Suppressor macrophage (primary cell): ENCODE results near the gene EPN2.

Experiments
- DNase-seq, 4 experiments: peaks; one replicate each; pipeline ENCODE4 v3.0.0-alpha.2; 2020 to 2022

Gene EPN2

DNA sequence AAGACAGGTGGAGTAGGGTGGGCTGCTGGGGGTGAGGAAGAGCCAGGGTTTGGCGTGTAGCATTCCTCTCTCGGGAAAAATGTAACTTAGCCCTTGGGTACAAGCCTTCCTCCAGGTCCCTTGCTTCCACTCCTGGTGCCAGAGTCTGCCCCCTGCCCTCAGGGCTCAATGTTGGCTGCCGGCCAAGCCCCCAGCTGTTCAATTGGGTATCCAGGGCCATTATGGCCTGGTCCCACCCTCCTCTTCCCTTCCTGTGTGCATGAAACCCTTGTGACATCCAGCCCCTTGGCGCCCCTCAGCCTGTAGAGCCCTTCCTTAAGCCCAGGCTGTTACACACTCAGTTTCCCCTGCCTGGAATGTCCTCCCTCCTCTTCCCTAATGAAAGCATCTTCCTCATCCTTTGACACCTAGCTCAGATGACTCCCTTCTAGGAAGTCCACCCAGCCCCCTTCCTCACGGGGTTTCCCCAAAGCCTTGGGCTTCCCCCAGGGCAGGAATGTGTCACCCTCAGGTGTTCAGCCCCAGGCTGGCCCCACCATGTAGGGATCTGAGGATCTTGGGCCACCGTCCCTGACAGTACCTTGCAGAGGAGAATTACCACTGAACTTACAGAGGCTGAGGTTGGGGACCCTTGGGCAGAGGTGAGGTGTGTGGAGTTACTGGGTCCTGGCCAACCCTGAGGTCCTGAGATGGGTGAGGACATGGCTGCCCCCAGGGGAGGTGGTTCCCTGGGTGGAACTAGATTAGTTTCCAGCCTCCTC lies 95.4 kb downstream of the EPN2 start:
- DNase-seq = no peak

GRCh38 chr17:19333132-19333440 lies 95.9 kb downstream of the EPN2 start:
- DNase-seq = no peak

- DNase-seq = no peak
These were observed 96.6 kb downstream of the EPN2 start for GRCh38 chr17:19333736-19334290.

- DNase-seq = no peak
These were observed 97.2 kb downstream of the EPN2 start for GRCh38 chr17:19334331-19334730.

- no peak for DNase-seq
These were observed 98.9 kb downstream of the EPN2 start for GRCh38 chr17:19335951-19336631.

DNA sequence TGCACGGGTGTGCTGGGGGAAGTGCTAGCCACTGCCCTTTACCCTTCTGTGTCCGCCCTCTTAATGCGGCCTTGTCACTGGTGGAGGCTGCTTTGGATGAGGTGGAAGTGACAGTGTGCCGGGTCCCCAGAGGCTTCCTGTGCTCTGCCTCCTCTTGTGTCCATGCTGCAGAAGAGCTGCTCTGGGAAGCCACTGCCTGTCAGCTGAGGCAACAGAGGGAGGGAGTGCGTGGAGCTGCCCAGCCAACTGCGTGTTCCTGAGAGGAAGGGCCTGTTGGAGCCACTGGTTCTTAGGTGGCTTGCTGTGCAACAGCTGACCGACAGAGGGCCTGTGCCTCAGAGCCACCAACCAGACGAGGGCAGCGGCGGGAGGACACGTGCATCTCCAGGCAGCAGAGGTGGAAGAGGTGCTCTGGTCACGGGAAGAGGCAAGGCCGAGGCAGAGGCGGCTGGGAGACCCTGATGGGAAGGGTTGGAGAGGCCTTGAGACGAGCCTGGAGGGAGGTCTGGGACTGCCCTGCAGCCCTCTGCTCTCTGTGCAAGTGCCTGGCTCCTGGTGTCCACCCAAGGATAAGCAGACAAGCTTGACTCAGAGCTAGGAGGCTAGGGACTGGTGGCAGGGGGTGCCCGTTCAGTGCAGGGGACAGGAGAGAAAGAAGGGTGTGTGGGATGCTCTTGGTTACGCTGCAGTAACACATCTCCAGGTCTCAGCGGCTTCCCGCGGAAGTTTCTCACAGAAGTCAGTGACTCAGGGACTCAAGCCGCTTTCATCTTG lies 100.0 kb downstream of the EPN2 start:
- no peak for DNase-seq

- no peak for DNase-seq
These were observed 100.5 kb downstream of the EPN2 start for GRCh38 chr17:19337712-19338023.

DNA sequence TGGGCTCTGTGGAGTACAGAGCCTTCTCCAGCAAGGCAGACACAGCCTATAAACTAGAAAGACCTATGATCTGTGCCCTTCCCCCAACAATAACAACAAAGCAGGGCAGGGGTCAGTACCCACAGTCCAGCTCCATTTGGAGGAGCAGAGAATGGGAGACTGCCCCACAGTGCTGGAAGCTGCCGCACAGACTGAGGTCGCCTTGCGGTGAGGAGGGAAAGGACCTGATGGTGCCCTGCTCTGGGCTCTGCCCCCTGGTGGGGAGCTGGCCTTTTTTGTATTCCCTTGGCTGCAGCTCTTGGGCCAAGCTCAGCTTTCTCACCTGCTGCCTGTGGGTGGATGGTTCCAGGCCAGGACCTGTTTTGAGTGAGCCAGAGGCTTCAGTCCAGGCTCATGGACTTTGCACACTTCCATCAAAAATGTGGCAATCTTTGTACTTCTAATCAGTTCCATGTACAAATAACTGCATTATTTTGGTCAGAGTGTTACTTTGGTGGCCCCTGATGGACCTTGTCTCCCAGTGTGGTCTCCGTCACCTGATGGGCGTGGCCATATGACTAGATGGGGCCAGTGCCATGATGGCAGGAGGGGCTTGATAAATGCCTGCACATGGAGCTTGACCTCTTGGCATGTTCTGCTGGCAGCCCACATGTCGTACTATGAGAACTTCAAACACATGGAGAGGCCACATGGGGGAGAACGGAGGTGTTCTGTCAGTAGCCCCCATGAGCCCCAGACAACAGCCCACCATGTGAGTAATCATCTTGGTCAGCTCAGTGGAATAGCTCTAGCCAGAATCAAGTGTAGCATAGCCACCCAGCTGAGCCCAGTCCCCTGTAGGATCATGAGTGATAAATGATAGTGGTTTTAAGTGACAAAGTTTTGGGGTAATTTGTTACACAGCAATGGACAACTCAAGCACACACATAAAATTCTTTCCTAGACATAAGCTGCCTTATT lies 101.1 kb downstream of the EPN2 start:
- peak; percentile 82 to 91 (median 87) for DNase-seq

DNA sequence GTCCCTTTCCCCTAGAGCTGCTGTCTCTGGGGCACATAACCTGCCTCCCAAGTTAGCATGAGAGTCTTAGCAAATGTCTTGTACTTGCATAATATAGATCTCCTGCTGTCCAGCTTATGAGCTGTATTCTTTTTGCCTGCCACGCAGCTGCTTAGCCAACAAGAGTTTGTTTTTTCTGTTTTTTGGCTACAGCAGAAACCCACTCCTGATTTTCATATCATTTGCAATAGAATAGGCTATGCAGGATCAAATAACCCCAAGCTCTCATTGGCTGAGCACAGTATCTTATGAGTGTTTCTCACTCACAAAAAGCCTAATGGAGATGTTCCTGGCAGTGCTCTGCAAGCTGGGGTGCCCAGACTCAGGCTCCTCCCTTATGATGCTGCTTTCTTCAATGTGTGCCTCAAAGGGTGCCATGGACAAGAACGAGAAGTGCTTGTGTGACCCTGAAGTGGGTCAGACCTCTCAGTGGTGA lies 102.2 kb downstream of the EPN2 start:
- DNase-seq = no peak

- DNase-seq = no peak
These were observed 104.1 kb downstream of the EPN2 start for GRCh38 chr17:19341211-19341631.

- no peak for DNase-seq
These were observed 104.8 kb downstream of the EPN2 start for GRCh38 chr17:19341641-19342610.

DNA sequence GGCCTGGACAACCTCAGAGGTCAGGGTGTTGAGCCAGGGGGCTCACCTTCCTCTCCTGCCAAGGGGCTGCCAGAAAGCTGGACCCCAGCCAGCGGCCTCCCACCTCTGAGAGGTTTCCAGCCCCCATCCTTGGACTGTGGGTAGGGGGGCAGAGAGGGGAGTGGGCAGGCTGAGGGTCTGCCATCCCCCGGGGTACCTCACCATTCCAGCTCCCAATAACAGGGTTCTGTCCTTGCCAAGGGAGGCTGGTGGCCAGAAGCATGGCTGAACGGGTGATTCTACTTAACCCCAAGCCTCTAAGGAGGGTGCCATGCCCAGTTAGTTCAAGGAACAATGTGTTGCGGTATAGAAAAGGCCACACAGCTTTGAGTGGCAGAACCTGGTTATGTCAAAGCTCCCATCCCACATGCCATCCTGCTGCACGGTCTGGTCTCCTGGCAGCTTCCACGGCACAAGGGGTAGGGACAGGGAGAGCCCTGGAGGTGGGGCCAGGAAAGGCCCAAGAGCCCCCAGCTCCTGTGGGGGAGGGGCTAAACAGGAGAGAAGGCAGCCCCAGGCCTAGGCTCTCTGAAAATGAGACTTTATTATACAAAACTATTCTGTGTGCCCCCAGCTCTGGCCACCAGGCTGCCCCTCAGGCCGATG lies 105.6 kb downstream of the EPN2 start:
- no peak for DNase-seq

GRCh38 chr17:19343256-19343630 lies 106.1 kb downstream of the EPN2 start:
- DNase-seq = no peak

- DNase-seq = no peak
These were observed 106.5 kb downstream of the EPN2 start for GRCh38 chr17:19343671-19344151.

- DNase-seq = no peak
These were observed 107.3 kb downstream of the EPN2 start for GRCh38 chr17:19344311-19345066.

GRCh38 chr17:19345067-19345460 lies 107.9 kb downstream of the EPN2 start:
- DNase-seq = no peak

DNA sequence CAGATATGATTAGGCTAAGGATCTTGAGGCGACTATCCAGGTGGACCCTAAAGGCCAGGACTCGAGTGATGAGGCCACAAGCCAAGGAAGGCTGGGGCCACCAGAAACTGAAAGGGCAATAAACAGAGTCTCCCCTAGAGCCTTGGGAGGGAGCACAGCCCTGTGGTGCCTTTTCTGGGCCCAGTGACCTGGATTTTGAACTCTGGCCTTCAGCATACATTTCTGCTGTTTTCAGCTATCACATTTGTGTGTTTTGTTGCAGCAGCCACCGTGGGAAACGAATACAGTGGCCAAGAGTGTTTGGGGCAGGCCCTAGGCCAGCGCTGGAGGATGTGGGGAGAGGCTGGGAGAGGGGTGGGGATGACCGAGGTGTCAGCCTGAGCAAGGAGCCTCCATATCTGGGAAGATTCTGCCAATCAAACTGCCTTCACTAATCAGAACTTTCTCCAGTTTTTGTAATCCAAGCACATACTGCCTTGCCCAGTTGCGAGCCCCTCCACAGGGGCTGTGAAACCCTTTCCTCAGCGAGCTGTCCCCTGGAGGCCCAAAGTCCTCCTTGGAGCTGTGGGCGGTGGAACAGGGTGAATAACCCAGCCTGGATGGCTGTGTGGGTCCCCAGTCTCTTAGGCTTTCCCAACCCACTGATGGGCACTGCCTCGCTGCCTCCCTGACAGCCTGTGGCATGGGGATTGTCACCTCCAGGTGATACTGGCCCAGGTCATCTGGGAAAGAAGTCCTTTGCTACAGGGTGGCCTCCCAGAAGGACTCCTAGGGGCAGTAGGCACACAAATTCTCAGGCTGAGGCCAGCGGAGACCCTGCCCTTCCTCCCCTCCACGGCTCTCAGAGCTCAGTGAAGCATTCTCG lies 108.6 kb downstream of the EPN2 start:
- no peak for DNase-seq
